ENCODE results near the gene NFIC.

DNA sequence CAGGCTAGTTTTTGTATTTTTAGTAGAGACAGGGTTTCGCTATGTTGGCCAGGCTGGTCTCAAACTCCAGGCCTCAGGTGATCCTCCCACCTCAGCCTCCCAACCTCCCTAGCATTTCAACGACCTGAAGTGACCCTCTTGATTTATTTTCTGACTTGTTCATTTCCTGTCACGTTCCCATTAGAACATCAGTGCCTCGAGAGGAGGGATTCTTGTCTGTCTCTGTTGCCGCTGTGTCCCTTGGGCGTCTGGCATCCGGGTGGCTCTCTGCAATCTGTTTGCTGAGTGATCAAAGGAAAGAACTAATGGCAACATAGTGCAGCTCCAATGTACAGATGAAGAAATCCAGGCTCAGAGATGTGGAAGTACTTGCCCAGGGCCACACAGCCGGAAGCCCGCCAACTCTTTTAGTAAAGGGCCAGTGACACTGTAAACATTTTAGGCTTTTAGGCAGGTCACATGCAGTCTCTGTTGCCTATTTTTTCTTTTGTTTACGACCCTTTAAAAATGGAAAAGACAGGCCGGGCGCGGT is 47.5 kb downstream of the NFIC start:
- TF ChIP-seq POLR2A (IDR thresholded peaks at IDR 0.05), result no peak
- TF ChIP-seq, protein P1, sequence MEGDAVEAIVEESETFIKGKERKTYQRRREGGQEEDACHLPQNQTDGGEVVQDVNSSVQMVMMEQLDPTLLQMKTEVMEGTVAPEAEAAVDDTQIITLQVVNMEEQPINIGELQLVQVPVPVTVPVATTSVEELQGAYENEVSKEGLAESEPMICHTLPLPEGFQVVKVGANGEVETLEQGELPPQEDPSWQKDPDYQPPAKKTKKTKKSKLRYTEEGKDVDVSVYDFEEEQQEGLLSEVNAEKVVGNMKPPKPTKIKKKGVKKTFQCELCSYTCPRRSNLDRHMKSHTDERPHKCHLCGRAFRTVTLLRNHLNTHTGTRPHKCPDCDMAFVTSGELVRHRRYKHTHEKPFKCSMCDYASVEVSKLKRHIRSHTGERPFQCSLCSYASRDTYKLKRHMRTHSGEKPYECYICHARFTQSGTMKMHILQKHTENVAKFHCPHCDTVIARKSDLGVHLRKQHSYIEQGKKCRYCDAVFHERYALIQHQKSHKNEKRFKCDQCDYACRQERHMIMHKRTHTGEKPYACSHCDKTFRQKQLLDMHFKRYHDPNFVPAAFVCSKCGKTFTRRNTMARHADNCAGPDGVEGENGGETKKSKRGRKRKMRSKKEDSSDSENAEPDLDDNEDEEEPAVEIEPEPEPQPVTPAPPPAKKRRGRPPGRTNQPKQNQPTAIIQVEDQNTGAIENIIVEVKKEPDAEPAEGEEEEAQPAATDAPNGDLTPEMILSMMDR (IDR thresholded peaks at IDR 0.05), result no peak

Measured in tibial nerve (tissue), 3 donors.